ENCODE results near the gene PUM1. TPM values are rescaled to one million over a fixed set of nuclear protein-coding genes. Genes with fewer than 3 reads are reported as not detected.
"Not testable (repeated sequence)": the region's sequence is repeated elsewhere in the genome, so short reads cannot be mapped to it uniquely, and the experiment has no call there.

PUM1 gene
- total RNA-seq, 1 donor from 2014 or later, result 185 TPM

- no peak for DNase-seq (ENCODE audit: low read depth)
Measured at GRCh38 chr1:30964706-30965105, 100.8 kb downstream of the PUM1 start.

GRCh38 chr1:30962609-30963508, 102.7 kb downstream of the PUM1 start:
- peak; percentile 62 for DNase-seq (ENCODE audit: low read depth)

- DNase-seq (ENCODE audit: low read depth), result no peak
Measured at GRCh38 chr1:30957560-30958222, 107.8 kb downstream of the PUM1 start.

- DNase-seq (ENCODE audit: low read depth), result peak; percentile 43
Measured at GRCh38 chr1:30955448-30956015, 110.0 kb downstream of the PUM1 start.

DNA sequence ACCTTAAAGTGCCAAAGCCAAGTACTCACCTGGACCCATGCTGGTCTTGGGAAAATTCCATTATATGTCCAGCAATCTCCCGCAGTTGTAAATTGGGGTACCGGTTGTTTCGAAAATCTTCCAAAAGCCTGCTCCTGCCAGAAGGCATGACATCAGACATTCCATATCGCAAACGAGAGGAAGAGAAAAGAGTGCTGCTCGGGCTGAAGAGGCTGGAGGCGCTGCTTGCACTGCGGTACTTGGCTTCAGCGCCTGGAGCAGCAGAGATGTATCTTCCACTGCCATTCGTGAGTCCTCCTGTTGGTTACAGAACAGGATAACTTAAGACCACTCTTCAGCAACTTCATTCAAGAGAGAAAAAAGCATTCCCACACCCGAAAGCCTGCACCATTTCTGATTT, 111.8 kb downstream of the PUM1 start:
- DNase-seq (ENCODE audit: low read depth), result no peak

- DNase-seq (ENCODE audit: low read depth), result no peak
Measured at GRCh38 chr1:30952098-30952497, 113.4 kb downstream of the PUM1 start.

- DNase-seq (ENCODE audit: low read depth), result no peak
Measured at GRCh38 chr1:30950700-30951099, 114.8 kb downstream of the PUM1 start.

DNA sequence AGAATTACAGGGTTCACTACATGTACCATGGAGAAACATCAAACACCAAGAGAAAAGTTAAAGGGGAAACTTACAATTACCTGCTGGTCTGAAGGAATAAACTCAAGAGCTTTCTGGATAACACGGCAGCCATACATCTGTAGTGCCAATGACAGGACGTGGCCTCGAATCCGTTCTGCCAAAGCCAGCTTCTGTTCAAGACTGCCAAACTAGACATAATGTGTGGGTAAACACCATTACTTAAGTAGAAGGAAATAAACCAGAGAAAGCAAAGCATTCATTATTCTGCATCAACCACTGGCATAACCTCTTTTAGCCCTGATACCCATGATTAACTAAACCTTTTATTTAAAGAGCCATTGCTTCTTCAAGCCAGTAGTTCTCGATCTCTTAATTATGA, 115.5 kb downstream of the PUM1 start:
- no peak for DNase-seq (ENCODE audit: low read depth)

GRCh38 chr1:30949487-30949838, 116.1 kb downstream of the PUM1 start:
- DNase-seq (ENCODE audit: low read depth), result not testable (repeated sequence)

DNA sequence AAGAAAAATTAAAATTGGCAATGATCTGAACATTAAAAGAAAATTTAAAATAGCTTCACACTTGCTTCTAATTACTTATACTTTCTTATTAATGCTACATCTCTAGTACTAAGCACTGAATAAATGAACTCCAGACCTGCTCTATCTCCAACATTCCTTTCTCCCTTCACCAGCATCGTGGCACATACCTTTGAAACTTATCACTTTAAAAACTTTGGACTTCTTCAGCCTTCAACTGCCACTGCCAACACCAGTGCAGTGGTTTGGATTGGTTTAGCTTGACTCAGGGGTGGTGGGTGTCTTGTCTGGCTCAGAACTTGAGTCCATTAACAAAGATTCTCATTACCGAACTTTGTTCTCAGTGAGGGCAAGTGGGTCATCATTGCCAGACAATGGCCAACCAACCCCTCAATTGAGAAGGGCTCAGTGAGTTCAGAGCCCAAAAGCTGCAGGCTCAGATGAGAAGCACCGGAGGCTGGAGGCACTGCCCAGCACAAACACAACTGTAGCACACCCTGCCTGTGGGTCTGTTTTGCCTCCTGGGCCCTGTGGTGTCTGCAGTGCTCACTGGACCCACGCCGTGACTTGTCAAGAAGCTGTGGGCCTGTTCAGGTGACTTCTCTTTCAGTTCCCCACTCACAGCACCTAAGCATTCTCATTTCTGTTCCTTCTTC, 116.6 kb downstream of the PUM1 start:
- DNase-seq (ENCODE audit: low read depth), result not testable (repeated sequence)

DNA sequence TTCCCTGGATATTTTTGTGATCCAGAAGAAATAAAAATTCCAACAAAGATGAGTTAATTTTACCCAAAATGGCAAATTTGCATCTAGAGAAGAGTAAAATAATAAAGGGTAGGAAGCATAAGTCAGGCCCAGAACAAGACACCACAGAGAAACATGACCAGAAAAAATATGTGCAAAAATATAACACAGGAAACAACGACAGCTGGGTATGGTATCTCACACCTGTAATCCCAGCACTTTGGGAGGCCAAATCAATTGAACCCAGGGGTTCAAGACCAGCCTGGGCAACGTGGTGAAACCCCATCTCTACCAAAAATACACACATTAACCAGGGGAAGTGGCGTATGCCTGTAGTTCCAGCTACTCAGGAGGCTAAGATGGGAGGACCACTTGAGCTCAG, 117.2 kb downstream of the PUM1 start:
- DNase-seq (ENCODE audit: low read depth), result no peak

GRCh38 chr1:30947212-30947611, 118.3 kb downstream of the PUM1 start:
- DNase-seq (ENCODE audit: low read depth), result no peak

- no peak for DNase-seq (ENCODE audit: low read depth)
Measured at GRCh38 chr1:30942326-30942963, 123.1 kb downstream of the PUM1 start.

- DNase-seq (ENCODE audit: low read depth), result no peak
Measured at GRCh38 chr1:30940541-30940940, 125.0 kb downstream of the PUM1 start.

- no peak for DNase-seq (ENCODE audit: low read depth)
Measured at GRCh38 chr1:30936541-30937171, 128.9 kb downstream of the PUM1 start.

GRCh38 chr1:30935758-30936157, 129.8 kb downstream of the PUM1 start:
- not testable (repeated sequence) for DNase-seq (ENCODE audit: low read depth)

DNA sequence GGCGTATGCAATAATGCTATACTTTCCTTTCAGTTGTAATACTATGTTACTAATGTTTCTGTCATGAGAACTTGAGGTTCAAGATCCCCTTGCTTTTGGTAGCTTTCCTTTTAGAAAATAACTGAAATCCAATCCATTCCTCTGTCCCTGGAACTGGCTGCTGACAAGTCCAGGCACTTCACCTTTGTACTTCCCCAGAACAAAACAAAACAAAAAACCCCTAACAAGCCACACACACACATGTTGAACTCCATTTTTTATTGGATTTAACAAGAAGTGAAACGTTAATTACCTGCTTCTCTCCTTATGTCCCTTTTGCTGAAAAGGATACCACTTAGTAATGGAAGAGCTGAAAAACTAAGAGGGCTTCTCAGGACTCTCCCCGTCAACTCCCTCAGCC, 130.9 kb downstream of the PUM1 start:
- DNase-seq (ENCODE audit: low read depth), result no peak

DNA sequence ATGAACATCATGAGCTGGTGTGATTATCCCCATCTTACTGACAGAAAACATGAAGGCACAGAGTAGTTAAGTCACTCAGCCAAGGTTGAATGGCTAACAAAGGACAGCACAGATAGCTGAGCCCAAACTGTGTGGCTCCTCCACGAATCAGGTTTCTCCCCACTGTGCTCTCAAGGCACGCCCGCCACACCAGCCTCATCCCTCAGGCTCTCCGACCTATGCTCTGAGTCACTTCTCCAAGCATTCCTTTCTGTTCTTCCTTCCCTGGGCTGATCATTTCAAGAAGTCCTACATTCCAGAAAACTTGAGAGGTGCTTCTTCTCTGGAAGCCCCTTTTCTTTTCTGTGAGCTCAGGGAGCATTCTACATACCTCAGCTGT, 131.7 kb downstream of the PUM1 start:
- DNase-seq (ENCODE audit: low read depth), result peak; percentile 61

DNA sequence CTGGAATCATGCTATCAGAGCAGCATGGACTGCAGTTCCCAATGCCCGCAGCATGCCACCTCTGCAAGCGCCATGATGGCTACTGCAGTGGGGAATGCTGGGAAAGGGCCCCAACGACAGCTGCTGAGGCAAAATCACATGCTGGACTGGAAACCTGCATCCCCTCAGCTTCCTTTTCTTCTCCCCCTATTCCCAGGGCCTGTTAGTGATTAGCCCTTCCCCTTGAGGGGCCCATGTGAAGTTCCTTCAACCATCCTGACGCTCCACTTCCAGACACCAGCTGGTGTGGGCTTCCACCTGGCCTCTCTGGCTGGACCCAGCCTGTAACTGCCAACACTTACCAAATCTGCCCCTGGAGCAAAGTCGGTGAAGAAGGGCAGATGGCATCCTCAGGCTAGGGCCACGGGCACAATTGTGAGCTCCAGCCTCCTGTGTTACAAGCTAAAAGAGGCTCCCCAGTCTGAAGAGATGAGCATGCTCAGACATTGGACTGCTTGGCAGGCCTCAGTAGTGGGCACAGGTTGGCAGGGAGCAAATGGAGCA, 134.8 kb downstream of the PUM1 start:
- no peak for DNase-seq (ENCODE audit: low read depth)

- DNase-seq (ENCODE audit: low read depth), result no peak
Measured at GRCh38 chr1:30929944-30930525, 135.5 kb downstream of the PUM1 start.
